ENCODE data around the gene LOXHD1. TPM values are rescaled to one million over a fixed set of nuclear protein-coding genes. Genes with fewer than 3 reads are reported as not detected.
A peak's percentile ranks its signal among the peaks of the same experiment; 100 is the strongest.

Gene LOXHD1
- total and polyA plus RNA-seq, 2 of the 4 experiments (the other 2 are of a cell fraction): not detected

GRCh38 chr18:46583711-46584110, 73.3 kb downstream of the LOXHD1 start:
- no TSS peak for BruUV-seq (replicated peaks)
- dilution Hi-C loops (cut with HindIII; ENCODE audit: low sequenced_read_pairs, unreplicated experiment): no loop called here
- H3K27me3 ChIP-seq (ENCODE audit: control insufficient read depth, insufficient read depth, low read length): no peaks in the 10 kb centered on the region
- no CpG with 5 or more reads among the region's 3 CpGs for WGBS, 2 experiments (ENCODE audit: extremely low coverage in 2 of 2, insufficient read length in 1 of 2)
- ATAC-seq (ENCODE audit: low read depth): no peak
- H3K56ac ChIP-seq (ENCODE audit: extremely low read depth, insufficient read depth, low read length): no peak overlapping the region
- H4K8ac ChIP-seq (ENCODE audit: low read depth in 2 of 2, low read length in 2 of 2): no peak overlapping the region
- no peaks in the 10 kb centered on the region for H4K20me1 ChIP-seq (ENCODE audit: insufficient read depth, low read length)
- H2AFZ ChIP-seq (replicated peaks; ENCODE audit: low read length, poor library complexity): no peak overlapping the region
- ChIA-PET CTCF (no interaction called here), POLR2A (ENCODE audit: unreplicated experiment) (no interaction called here)
- no peak overlapping the region for H3K4me3 ChIP-seq (ENCODE audit: insufficient read depth, low read depth, low read length)
- no peak overlapping the region for H3K18ac ChIP-seq (ENCODE audit: low read depth, low read length)
- no peaks in the 10 kb centered on the region for H3K9me1 ChIP-seq (ENCODE audit: insufficient read depth, low read length)
- in situ Hi-C loops (cut with MboI; ENCODE audit: low sequenced_read_pairs): no loop called here
- DNase-seq: no peak
- no peak overlapping the region for H2BK15ac ChIP-seq (ENCODE audit: low read depth, low read length)
- intact Hi-C loops (cut with micrococcal nuclease): no loop called here
- H4K5ac ChIP-seq (ENCODE audit: low read depth, low read length): no peak overlapping the region
- H2BK20ac ChIP-seq (ENCODE audit: low read depth, low read length): no peak overlapping the region
- H3K36me3 ChIP-seq (ENCODE audit: control insufficient read depth, insufficient read depth, low read length): no peaks in the 10 kb centered on the region
- no peak overlapping the region for H2AK5ac ChIP-seq (ENCODE audit: low read depth, low read length)
- no peak overlapping the region for H4K91ac ChIP-seq (ENCODE audit: insufficient read depth, low read depth, low read length)
- H3K9me3 ChIP-seq (ENCODE audit: control insufficient read depth, insufficient read depth, low read length): no peaks in the 10 kb centered on the region
- H3K9ac ChIP-seq (ENCODE audit: low read depth, low read length): no peak overlapping the region
- H3K79me1 ChIP-seq (ENCODE audit: low read depth in 1 of 2, low read length in 2 of 2): no peaks in the 10 kb centered on the region
- TF ChIP-seq POLR2A (IDR thresholded peaks at IDR 0.05; ENCODE audit: low read depth, low read length) (no peak), CEBPB (IDR thresholded peaks at IDR 0.05; ENCODE audit: low read depth, low read length) (peak; percentile 69), RCOR1 (IDR thresholded peaks at IDR 0.05; ENCODE audit: insufficient replicate concordance, low read length) (no peak)
- no peaks in the 10 kb centered on the region for H3K4me1 ChIP-seq (ENCODE audit: control insufficient read depth, insufficient read depth, low read length)
- no peak overlapping the region for H3K27ac ChIP-seq (ENCODE audit: insufficient read depth, low read length)
- no peak overlapping the region for H2AK9ac ChIP-seq (replicated peaks; ENCODE audit: low read depth, low read length, poor library complexity)
- H3K14ac ChIP-seq (replicated peaks; ENCODE audit: low read depth, low read length): no peak overlapping the region
- H3K4me2 ChIP-seq (ENCODE audit: low read depth, low read length): no peak overlapping the region
- H2BK120ac ChIP-seq (ENCODE audit: low read depth, low read length): no peak overlapping the region
- H3K23ac ChIP-seq (ENCODE audit: low read depth, low read length): no peak overlapping the region
- H3K4ac ChIP-seq (ENCODE audit: low read depth, low read length): no peak overlapping the region
- H2BK5ac ChIP-seq (ENCODE audit: low read depth, low read length, poor library complexity, severe bottlenecking): no peak overlapping the region
